ENCODE measurements around the gene CASR.

CASR gene

GRCh38 chr3:122294359-122294758 lies 110.9 kb downstream of the CASR start:
- no peak overlapping the region for H3K4me3 ChIP-seq (ENCODE audit: insufficient read depth in 1 of 2, low read depth in 1 of 2, low read length in 2 of 2)
- no peak overlapping the region for H3K23ac ChIP-seq (ENCODE audit: low read length in 2 of 2)
- no peak overlapping the region for H3K4ac ChIP-seq (ENCODE audit: low read depth in 1 of 2, low read length in 2 of 2)
- H3K36me3 ChIP-seq (ENCODE audit: control insufficient read depth in 1 of 2, insufficient read depth in 2 of 2, low read depth in 1 of 2, low read length in 2 of 2): no peaks in the 10 kb centered on the region
- H3K27ac ChIP-seq (ENCODE audit: low read length, poor library complexity, severe bottlenecking): no peak overlapping the region
- H2BK12ac ChIP-seq (ENCODE audit: low read length in 2 of 2): no peak overlapping the region
- no peak overlapping the region for H2BK120ac ChIP-seq (ENCODE audit: low read depth, low read length)
- H3K4me1 ChIP-seq (ENCODE audit: control insufficient read depth, insufficient read depth, low read depth, low read length): no peaks in the 10 kb centered on the region
- no peak overlapping the region for H2AK5ac ChIP-seq (ENCODE audit: low read length, severe bottlenecking)
- H3K27me3 ChIP-seq (ENCODE audit: control insufficient read depth in 1 of 2, insufficient read depth in 1 of 2, low read length in 2 of 2): peaks cover under 1 to 4% of the 10 kb centered on the region in 2 experiments
- H3K79me1 ChIP-seq (replicated peaks; ENCODE audit: low read length, poor library complexity, severe bottlenecking): no peaks in the 10 kb centered on the region
- H2BK15ac ChIP-seq (ENCODE audit: low read depth, poor library complexity, severe bottlenecking): no peak overlapping the region
- H2BK5ac ChIP-seq (ENCODE audit: low read depth, low read length, poor library complexity, severe bottlenecking): no peak overlapping the region
- no peak overlapping the region for H3K18ac ChIP-seq (ENCODE audit: low read depth in 1 of 2, low read length in 2 of 2)
- WGBS: 70% methylated on average over 6 of the region's 6 CpGs
- H3K9me3 ChIP-seq (ENCODE audit: control insufficient read depth, low read length): no peaks in the 10 kb centered on the region
- H4K8ac ChIP-seq (ENCODE audit: low read length): no peak overlapping the region
- H2AFZ ChIP-seq (ENCODE audit: low read depth, low read length): no peak overlapping the region
- no peak overlapping the region for H3K14ac ChIP-seq (ENCODE audit: low read length in 2 of 2)
- no peak overlapping the region for H4K91ac ChIP-seq (ENCODE audit: low read length)
- H3K4me2 ChIP-seq (ENCODE audit: low read length, poor library complexity, severe bottlenecking): no peak overlapping the region
- no peak overlapping the region for H3K9ac ChIP-seq (ENCODE audit: low read length)
- no peak for DNase-seq

GRCh38 chr3:122295266-122296062 lies 112.0 kb downstream of the CASR start:
- Histone ChIP-seq H2BK120ac (ENCODE audit: low read depth, low read length) (no peak overlapping the region), H3K23ac (ENCODE audit: low read length in 2 of 2) (no peak overlapping the region), H3K18ac (ENCODE audit: low read depth in 1 of 2, low read length in 2 of 2) (no peak overlapping the region), H2BK15ac (ENCODE audit: low read depth, poor library complexity, severe bottlenecking) (no peak overlapping the region), H2AK5ac (ENCODE audit: low read length, severe bottlenecking) (no peak overlapping the region), H3K79me1 (replicated peaks; ENCODE audit: low read length, poor library complexity, severe bottlenecking) (no peaks in the 10 kb centered on the region), H3K36me3 (ENCODE audit: control insufficient read depth in 1 of 2, insufficient read depth in 2 of 2, low read depth in 1 of 2, low read length in 2 of 2) (no peaks in the 10 kb centered on the region), H3K4ac (ENCODE audit: low read depth in 1 of 2, low read length in 2 of 2) (no peak overlapping the region), H3K4me1 (ENCODE audit: control insufficient read depth, insufficient read depth, low read depth, low read length) (no peaks in the 10 kb centered on the region), H3K9ac (ENCODE audit: low read length) (no peak overlapping the region), H2AFZ (ENCODE audit: low read depth, low read length) (no peak overlapping the region), H3K9me3 (ENCODE audit: control insufficient read depth, low read length) (no peaks in the 10 kb centered on the region), H3K4me2 (ENCODE audit: low read length, poor library complexity, severe bottlenecking) (no peak overlapping the region), H3K27me3 (ENCODE audit: control insufficient read depth in 1 of 2, insufficient read depth in 1 of 2, low read length in 2 of 2) (peaks cover 0 to 4% of the 10 kb centered on the region in 2 experiments), H2BK12ac (ENCODE audit: low read length in 2 of 2) (no peak overlapping the region), H3K27ac (ENCODE audit: low read length, poor library complexity, severe bottlenecking) (no peak overlapping the region), H3K4me3 (ENCODE audit: insufficient read depth in 1 of 2, low read depth in 1 of 2, low read length in 2 of 2) (no peak overlapping the region), H2BK5ac (ENCODE audit: low read depth, low read length, poor library complexity, severe bottlenecking) (no peak overlapping the region), H3K14ac (ENCODE audit: low read length in 2 of 2) (no peak overlapping the region), H4K91ac (ENCODE audit: low read length) (no peak overlapping the region), H4K8ac (ENCODE audit: low read length) (no peak overlapping the region)
- DNase-seq: no peak
- WGBS: 85% methylated on average over 5 of the region's 5 CpGs

- H3K18ac ChIP-seq (ENCODE audit: low read depth in 1 of 2, low read length in 2 of 2): no peak overlapping the region
- H2AFZ ChIP-seq (ENCODE audit: low read depth, low read length): no peak overlapping the region
- no peaks in the 10 kb centered on the region for H3K36me3 ChIP-seq (ENCODE audit: control insufficient read depth in 1 of 2, insufficient read depth in 2 of 2, low read depth in 1 of 2, low read length in 2 of 2)
Observed at GRCh38 chr3:122298239-122298638, 114.8 kb downstream of the CASR start.

GRCh38 chr3:122299215-122299614 lies 115.7 kb downstream of the CASR start:
- no peak overlapping the region for H3K4ac ChIP-seq (ENCODE audit: low read depth in 1 of 2, low read length in 2 of 2)
- no peak overlapping the region for H2BK12ac ChIP-seq (ENCODE audit: low read length in 2 of 2)
- no peak overlapping the region for H3K18ac ChIP-seq (ENCODE audit: low read depth in 1 of 2, low read length in 2 of 2)
- H3K4me1 ChIP-seq (ENCODE audit: control insufficient read depth, insufficient read depth, low read depth, low read length): no peaks in the 10 kb centered on the region
- no peak overlapping the region for H3K14ac ChIP-seq (ENCODE audit: low read length in 2 of 2)
- peaks cover 0 to 4% of the 10 kb centered on the region in 2 experiments for H3K27me3 ChIP-seq (ENCODE audit: control insufficient read depth in 1 of 2, insufficient read depth in 1 of 2, low read length in 2 of 2)
- H3K79me1 ChIP-seq (replicated peaks; ENCODE audit: low read length, poor library complexity, severe bottlenecking): no peaks in the 10 kb centered on the region
- H2AFZ ChIP-seq (ENCODE audit: low read depth, low read length): no peak overlapping the region
- no peak overlapping the region for H2BK120ac ChIP-seq (ENCODE audit: low read depth, low read length)
- H3K23ac ChIP-seq (ENCODE audit: low read length in 2 of 2): no peak overlapping the region
- H3K9me3 ChIP-seq (ENCODE audit: control insufficient read depth, low read length): no peaks in the 10 kb centered on the region
- DNase-seq: no peak
- H4K91ac ChIP-seq (ENCODE audit: low read length): no peak overlapping the region
- no peaks in the 10 kb centered on the region for H3K36me3 ChIP-seq (ENCODE audit: control insufficient read depth in 1 of 2, insufficient read depth in 2 of 2, low read depth in 1 of 2, low read length in 2 of 2)
- no peak overlapping the region for H2BK5ac ChIP-seq (ENCODE audit: low read depth, low read length, poor library complexity, severe bottlenecking)
- H2BK15ac ChIP-seq (ENCODE audit: low read depth, poor library complexity, severe bottlenecking): no peak overlapping the region
- no peak overlapping the region for H2AK5ac ChIP-seq (ENCODE audit: low read length, severe bottlenecking)
- no peak overlapping the region for H3K4me2 ChIP-seq (ENCODE audit: low read length, poor library complexity, severe bottlenecking)
- no peak overlapping the region for H3K27ac ChIP-seq (ENCODE audit: low read length, poor library complexity, severe bottlenecking)
- H4K8ac ChIP-seq (ENCODE audit: low read length): no peak overlapping the region
- no peak overlapping the region for H3K9ac ChIP-seq (ENCODE audit: low read length)
- H3K4me3 ChIP-seq (ENCODE audit: insufficient read depth in 1 of 2, low read depth in 1 of 2, low read length in 2 of 2): no peak overlapping the region

More at GRCh38 chr3:122298239-122298638, 114.8 kb downstream of the CASR start:
- Histone ChIP-seq H3K9me3 (ENCODE audit: control insufficient read depth, low read length) (no peaks in the 10 kb centered on the region), H3K9ac (ENCODE audit: low read length) (no peak overlapping the region), H3K27ac (ENCODE audit: low read length, poor library complexity, severe bottlenecking) (no peak overlapping the region), H3K4ac (ENCODE audit: low read depth in 1 of 2, low read length in 2 of 2) (no peak overlapping the region), H3K4me2 (ENCODE audit: low read length, poor library complexity, severe bottlenecking) (no peak overlapping the region), H3K23ac (ENCODE audit: low read length in 2 of 2) (no peak overlapping the region), H3K14ac (ENCODE audit: low read length in 2 of 2) (no peak overlapping the region), H4K8ac (ENCODE audit: low read length) (no peak overlapping the region), H2BK120ac (ENCODE audit: low read depth, low read length) (no peak overlapping the region), H2BK15ac (ENCODE audit: low read depth, poor library complexity, severe bottlenecking) (no peak overlapping the region), H3K27me3 (ENCODE audit: control insufficient read depth in 1 of 2, insufficient read depth in 1 of 2, low read length in 2 of 2) (peaks cover 0 to 4% of the 10 kb centered on the region in 2 experiments), H2BK12ac (ENCODE audit: low read length in 2 of 2) (no peak overlapping the region), H3K4me1 (ENCODE audit: control insufficient read depth, insufficient read depth, low read depth, low read length) (no peaks in the 10 kb centered on the region), H4K91ac (ENCODE audit: low read length) (no peak overlapping the region), H2BK5ac (ENCODE audit: low read depth, low read length, poor library complexity, severe bottlenecking) (no peak overlapping the region), H2AK5ac (ENCODE audit: low read length, severe bottlenecking) (no peak overlapping the region), H3K4me3 (ENCODE audit: insufficient read depth in 1 of 2, low read depth in 1 of 2, low read length in 2 of 2) (no peak overlapping the region), H3K79me1 (replicated peaks; ENCODE audit: low read length, poor library complexity, severe bottlenecking) (no peaks in the 10 kb centered on the region)
- WGBS: no CpG with 5 or more reads among the region's 2 CpGs
- DNase-seq: no peak
